H1 (cell line): ENCODE results near the gene CACNA1C.

Experiments used
- CBX8 ChIP-seq: fragments of 300-800, 300-1000 bp; sonication (generic); IDR thresholded peaks from 2 replicates; pipeline ENCODE4 v1.7.1; 2016; ENCODE audit warnings: low read depth, low read length, borderline replicate concordance
- HDAC2 ChIP-seq, 2 experiments: fragments of 300-600 bp in 1 of 2; sonication (generic) in 1 of 2; IDR thresholded peaks; 2 replicates each; pipeline ENCODE4 v1.6.1; 2011 to 2012; ENCODE audit warnings: low read depth in 2 of 2, low read length in 2 of 2, mild to moderate bottlenecking in 2 of 2, moderate library complexity in 2 of 2, borderline replicate concordance in 1 of 2, inconsistent platforms in 1 of 2
- TAF1 ChIP-seq: IDR thresholded peaks from 2 replicates; pipeline ENCODE4 v1.6.1; 2011; ENCODE audit warnings: mild to moderate bottlenecking, low read depth, low read length

GRCh38 chr12:2539938-2540337 is 487.2 kb downstream of the CACNA1C start:
- TF ChIP-seq CBX8, result no peak
- TF ChIP-seq HDAC2 (IDR thresholded peaks at IDR 0.05; ENCODE audit: borderline replicate concordance in 1 of 2, low read depth in 2 of 2, low read length in 2 of 2), result no peak
- TF ChIP-seq TAF1, result no peak
